GM10266 (cell line): Measurements from ENCODE around the gene TIGIT.

ENCODE experiments used
- DNase-seq: peaks from one replicate; pipeline ENCODE4 v3.0.0; 2012; ENCODE audit errors: extremely low spot score
- CTCF ChIP-seq: IDR thresholded peaks from 2 replicates; pipeline ENCODE4 v1.5.1; 2012; ENCODE audit warnings: mild to moderate bottlenecking, low read depth; ENCODE audit not compliant: control insufficient read depth, insufficient read depth; ENCODE audit errors: missing control alignments

TIGIT gene

GRCh38 chr3:114327665-114328064, 33.8 kb downstream of the TIGIT start:
- no peak for TF ChIP-seq CTCF
- DNase-seq = no peak

- DNase-seq = no peak
These were observed 34.5 kb downstream of the TIGIT start for GRCh38 chr3:114328345-114328744.

GRCh38 chr3:114329823-114330222, 36.0 kb downstream of the TIGIT start:
- TF ChIP-seq CTCF = no peak
- no peak for DNase-seq

More at GRCh38 chr3:114328345-114328744, 34.5 kb downstream of the TIGIT start:
- no peak for TF ChIP-seq CTCF

- no peak for TF ChIP-seq CTCF
These were observed 37.2 kb downstream of the TIGIT start for GRCh38 chr3:114331007-114331406.

GRCh38 chr3:114331710-114332109, 37.9 kb downstream of the TIGIT start:
- no peak for DNase-seq
- no peak for TF ChIP-seq CTCF

More at GRCh38 chr3:114331007-114331406, 37.2 kb downstream of the TIGIT start:
- DNase-seq = no peak

DNA sequence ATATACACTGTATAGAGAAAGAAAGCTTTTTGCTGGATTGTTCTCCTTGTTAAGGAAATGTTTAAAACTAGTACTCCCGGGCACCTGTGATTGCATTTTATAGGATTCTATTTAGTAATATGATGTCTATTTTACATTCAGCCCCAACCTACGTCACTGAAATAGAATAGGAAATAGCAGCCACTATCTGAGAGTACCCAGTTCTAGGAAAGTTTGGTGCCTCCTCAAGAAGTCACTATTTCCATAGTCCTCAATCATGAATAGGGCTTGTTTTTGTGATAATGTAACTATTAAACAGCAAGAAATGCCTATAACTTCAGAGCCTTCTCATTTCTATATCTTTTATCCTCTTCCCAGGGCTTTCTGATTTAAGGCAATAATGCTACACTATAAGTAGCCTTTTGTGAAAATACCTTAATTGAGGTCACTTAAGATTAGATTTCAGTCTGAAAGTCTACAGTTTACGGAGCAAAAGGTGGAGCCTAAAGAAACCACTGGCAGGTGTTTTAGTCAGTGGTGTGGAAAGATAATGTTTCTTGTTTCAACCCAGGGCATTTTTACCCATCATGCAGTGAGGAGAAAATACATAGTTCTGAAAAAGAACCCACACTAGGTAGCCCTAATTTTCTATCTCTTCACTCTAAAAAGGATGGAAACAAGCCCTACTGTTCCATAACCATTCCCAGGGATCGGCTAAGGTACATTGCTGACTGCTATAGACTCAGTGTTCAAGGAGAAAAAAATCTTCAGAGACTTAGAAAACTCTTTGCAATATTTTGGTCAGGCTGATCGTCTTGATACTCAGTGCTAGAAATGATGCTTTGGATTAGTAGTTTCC, 38.7 kb downstream of the TIGIT start:
- no peak for DNase-seq
- no peak for TF ChIP-seq CTCF

GRCh38 chr3:114333180-114333922, 39.5 kb downstream of the TIGIT start:
- no peak for TF ChIP-seq CTCF
- DNase-seq = no peak
